Lower leg skin (tissue), 3 donors: ENCODE data around the gene KRT23.

Source experiments
- CTCF ChIP-seq, 3 donors: fragments of 450-650 bp; IDR thresholded peaks; one replicate each; pipeline ENCODE4 v1.5.1; 2016; ENCODE audit warnings: antibody characterized with exemption in 3 of 3, mild to moderate bottlenecking in 3 of 3, moderate library complexity in 2 of 3
- POLR2A ChIP-seq, 2 donors: fragments of 450-650 bp; IDR thresholded peaks; one replicate each; pipeline ENCODE4 v1.6.1; 2016 to 2017; ENCODE audit warnings: antibody characterized with exemption in 2 of 2, mild to moderate bottlenecking in 1 of 2, moderate library complexity in 1 of 2

DNA sequence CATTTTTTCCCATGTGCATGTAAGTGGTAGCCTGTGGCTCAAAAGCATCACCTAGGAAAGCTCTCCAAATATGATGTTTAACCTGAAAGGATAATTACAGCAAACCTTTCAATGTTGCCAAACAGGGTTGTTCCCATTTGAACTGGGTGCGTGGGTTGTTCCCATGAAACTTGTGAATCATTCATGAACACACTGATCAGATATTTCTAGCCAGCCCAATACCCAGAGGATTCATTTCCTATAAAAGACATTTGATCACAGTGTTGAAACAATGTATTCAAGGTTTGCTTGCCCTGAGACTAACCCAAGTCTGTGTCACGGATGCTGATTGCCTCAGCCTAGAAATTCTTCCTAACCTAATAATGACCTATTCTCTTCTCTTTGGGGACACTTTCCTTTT lies 16.4 kb upstream of the KRT23 start:
- TF ChIP-seq CTCF (IDR thresholded peaks at IDR 0.05) (no peak), POLR2A (IDR thresholded peaks at IDR 0.05) (no peak)
